Stimulated activated CD8-positive, alpha-beta memory T cell treated with anti-CD3 and anti-CD28 coated beads, Interleukin-4, amount 100 ng/mL, for 24 hours (primary cell): Measurements from ENCODE around the gene RNF115.
"Not testable (repeated sequence)": the region's sequence is repeated elsewhere in the genome, so short reads cannot be mapped to it uniquely, and the experiment has no call there.

ENCODE experiments used
- DNase-seq: peaks from one replicate; pipeline ENCODE4 v3.0.0-alpha.2; 2020; ENCODE audit warnings: low read depth

Gene RNF115

GRCh38 chr1:145827966-145828365 is 4.1 kb upstream of the RNF115 start:
- no peak for DNase-seq

GRCh38 chr1:145826030-145826429 is 2.1 kb upstream of the RNF115 start:
- no peak for DNase-seq

DNA sequence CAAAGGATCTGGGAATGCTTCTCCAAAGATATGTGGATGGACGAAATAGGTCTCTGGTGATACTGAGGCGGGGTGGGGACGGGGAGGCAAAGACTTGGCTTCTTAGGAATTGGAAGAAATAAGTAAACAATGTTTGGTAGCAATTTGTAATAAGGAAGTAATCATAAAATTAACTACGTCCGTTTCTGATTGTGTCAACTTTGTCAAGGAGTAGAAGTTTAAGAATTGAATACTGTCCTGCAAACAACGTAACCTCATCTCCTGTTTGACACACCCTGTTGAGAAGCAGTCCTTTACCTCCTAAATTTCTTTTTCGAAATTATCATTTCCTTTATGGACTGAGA is 576 bp upstream of the RNF115 start:
- DNase-seq, result no peak

DNA sequence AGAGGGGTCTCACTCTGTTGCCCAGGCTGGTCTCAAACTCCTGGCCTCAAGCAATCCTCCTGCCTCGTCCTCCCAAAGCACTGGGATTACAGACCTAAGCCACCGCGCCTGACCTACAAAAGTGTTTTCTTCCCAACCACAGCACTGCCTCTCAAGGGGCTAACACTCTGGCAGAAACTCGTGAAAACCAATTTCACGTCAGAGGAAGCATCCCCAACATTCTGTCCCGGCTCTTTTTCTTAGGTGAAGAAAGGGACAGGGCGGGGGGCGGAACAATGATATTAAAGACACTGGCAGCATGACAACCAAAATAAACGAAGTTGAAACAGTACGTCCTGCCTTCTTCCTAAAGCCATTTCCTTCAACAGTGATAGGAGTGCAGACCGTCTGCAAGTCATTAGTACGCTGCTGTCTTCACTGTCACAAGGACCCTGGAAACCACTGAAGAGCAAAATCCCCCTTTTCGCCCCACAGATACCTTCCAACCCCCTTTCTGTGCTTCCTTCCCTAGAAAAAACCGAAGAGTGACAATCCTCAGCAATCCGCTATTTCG is 1.0 kb downstream of the RNF115 start:
- not testable (repeated sequence) for DNase-seq

DNA sequence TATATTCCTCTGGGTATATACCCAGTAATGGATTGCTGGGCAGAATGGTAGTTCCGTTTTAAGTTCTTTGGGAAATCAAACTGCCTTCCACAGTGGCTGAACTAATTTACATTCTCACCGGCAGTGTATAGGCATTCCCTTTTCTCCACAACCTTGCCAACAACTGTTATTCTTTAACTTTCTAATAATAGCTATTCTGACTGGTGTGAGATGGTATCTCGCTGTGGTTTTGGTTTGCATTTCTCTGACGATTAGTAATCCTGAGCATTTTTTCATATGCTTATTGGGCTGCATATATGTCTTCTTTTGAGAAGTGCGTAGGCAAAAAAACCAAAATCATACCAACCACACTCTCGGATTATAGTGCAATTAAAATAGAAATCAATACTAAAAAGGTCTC is 5.8 kb downstream of the RNF115 start:
- not testable (repeated sequence) for DNase-seq

- not testable (repeated sequence) for DNase-seq
These were observed 10.7 kb downstream of the RNF115 start for GRCh38 chr1:145812977-145813810.

DNA sequence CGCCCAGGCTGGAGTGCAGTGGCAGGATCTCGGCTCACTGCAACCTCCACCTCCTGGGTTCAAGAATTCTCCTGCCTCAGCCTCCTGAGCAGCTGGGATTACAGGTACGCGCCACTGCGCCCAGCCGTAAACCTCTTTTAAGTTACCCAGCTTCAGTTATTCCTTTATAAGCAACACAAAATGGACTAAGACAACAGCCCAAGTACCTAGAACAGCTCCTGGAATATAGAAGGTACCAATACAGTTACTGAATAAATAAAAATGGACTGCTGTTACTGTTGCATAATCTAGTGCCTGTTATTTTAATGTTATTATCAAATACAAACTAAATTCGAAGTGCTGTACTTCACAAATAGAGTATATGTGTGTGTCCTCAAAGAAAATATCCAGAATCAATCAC is 17.1 kb downstream of the RNF115 start:
- DNase-seq, result no peak

- no peak for DNase-seq
These were observed 17.5 kb downstream of the RNF115 start for GRCh38 chr1:145806408-145806807.

- DNase-seq, result no peak
These were observed 18.8 kb downstream of the RNF115 start for GRCh38 chr1:145805057-145805456.

DNA sequence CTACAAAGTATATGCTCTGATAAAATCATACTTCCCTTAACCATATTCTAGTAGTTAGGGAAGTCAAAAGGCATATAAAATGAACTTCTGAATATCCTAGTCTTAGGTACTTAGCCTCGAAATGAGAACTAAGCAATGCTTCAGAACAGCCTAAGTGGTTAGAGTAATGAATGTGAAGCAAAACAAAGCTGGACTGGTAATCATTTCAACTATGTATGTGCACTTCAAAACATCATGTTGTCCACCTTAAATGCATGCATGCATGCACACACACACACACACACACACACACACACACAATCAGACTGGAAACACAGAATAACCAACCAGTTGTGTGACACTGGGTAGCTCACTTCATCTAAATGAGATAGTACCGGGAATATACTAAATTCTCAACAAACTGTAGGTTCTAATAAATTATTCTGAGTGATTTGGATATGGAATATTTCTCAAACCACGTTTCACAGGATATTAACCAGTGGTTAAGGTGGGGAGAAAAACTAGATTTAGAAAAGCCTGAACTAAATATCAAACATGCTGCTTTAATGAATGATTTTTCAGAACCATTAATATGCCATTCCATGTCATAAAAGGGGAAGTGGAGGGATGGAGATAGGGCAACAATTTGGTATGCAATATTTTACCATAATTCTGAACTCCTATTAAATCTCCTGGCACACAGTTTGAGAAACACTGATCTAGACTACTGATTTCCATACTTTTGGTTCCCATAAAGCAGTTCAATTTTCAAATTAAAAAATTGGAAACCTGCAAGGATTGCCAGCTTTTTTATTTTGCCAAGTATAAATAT is 19.5 kb downstream of the RNF115 start:
- DNase-seq, result no peak

DNA sequence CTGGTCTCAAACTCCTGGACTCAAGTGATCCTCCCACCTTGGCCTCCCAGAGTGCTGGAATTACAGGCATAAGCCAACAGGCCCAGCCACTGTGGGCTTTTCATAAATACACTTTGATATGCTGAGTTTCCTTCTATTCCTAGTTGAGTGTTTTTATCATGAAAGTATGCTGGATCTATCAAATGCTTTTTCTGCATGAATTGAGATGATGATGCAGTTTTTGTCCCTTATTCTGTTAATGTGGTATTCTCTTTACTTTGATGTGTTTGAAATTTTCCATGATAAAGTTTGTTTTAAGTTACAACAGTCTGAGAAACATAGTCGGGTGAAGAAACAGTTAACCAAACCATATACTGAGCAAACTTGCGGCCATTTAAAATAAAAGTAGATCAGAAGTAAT is 24.1 kb downstream of the RNF115 start:
- DNase-seq, result no peak

- no peak for DNase-seq
These were observed 27.1 kb downstream of the RNF115 start for GRCh38 chr1:145796753-145797152.

DNA sequence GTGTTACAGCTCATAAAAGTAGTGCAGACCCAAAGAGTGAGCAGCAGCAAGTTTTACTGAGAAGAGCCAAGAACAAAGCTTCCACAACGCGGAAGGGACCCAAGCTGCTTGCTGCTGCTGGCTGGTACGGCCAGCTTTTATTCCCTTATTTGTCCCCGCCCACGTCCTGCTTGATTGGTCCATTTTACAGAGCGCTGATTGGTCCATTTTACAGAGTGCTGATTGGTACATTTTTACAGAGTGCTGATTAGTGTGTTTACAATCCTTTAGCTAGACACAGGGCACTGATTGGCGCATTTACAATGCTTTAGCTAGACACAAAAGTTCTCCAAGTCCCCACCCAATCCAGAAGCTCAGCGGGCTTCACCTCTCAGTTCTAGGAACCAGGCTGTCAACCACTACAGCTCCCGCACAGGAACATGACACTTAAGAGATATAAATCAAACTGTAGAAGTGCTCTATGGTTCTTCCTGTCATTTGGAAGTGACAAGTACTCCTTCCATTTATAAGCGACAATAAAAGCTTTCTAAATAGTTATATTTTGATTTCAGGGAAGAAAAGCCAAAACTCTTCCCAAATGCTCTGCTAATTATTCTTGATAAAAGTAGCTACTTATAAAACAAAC is 28.5 kb downstream of the RNF115 start:
- DNase-seq, result no peak

DNA sequence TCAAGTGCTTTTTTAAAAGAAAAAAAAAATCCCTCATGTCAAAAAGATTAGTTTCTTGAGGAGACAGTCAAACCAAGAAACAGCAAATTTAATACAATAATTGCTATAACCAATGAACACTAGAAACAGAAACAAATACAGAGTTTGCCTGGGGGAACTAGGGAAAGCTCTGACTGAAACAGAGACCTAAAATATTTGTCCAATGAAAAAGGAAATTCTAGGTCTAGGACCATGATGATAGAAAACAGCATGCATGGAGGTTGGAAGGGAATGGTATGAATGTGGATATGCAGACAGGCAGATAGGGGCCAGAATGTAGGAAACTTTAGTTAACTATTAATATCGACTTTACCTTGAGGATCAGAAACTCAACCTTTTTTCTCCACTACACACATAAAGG is 31.4 kb downstream of the RNF115 start:
- no peak for DNase-seq

- not testable (repeated sequence) for DNase-seq
These were observed 32.0 kb downstream of the RNF115 start for GRCh38 chr1:145791860-145792259.

DNA sequence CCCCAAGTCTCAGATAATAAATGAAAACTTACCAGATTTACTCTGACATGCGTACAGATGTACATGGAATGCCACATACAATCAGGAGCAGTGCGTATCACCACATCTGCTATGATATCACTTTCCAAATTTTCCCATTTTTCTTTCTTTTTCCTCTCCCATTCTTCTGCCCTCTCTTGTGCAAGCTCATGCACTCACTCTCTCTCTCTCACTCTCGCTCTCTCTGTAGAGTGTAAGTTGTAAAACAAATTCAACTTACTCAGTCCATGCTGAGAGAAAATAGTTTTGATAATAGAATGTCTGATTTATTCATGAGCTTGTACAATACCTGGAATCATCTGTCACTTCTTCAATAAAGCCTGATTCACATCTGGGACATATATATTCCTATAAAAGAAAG is 35.3 kb downstream of the RNF115 start:
- no peak for DNase-seq

DNA sequence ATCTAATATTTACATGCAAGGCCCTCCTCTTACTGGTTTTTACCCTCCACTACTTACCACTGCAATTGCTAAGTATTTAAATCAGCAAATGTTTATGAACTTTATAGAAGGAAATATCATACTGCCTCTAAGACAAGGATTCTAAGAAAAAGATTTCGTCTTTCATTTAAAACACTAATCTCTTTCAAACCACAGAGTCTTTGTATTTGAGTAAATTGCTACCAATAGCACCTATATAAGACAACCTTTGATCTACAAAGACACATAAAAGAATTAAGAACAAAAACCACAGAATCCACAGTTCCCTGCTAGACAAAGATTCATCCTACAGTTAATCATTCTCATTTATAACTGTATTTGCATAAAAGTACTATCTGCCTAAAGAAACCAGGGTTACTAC is 37.6 kb downstream of the RNF115 start:
- DNase-seq, result no peak

DNA sequence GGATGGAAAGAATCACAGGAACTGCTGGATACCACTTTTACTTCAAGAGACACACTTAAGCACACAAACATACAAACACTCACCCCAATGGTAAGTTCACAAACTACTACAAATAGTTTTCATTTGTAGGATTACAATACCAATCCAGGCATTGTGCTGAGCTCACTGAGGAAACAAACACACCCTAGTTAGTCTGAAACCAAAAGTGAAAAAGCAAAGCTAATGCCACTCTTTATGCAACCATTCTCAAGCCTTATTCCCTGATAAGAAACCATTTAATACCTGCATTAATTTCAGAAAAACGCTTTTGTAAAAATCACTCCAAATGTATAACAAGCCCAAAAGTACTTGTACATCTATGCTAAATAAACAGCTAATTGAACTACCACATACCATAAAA is 38.3 kb downstream of the RNF115 start:
- DNase-seq, result no peak

- DNase-seq, result no peak
These were observed 39.5 kb downstream of the RNF115 start for GRCh38 chr1:145784409-145784808.

DNA sequence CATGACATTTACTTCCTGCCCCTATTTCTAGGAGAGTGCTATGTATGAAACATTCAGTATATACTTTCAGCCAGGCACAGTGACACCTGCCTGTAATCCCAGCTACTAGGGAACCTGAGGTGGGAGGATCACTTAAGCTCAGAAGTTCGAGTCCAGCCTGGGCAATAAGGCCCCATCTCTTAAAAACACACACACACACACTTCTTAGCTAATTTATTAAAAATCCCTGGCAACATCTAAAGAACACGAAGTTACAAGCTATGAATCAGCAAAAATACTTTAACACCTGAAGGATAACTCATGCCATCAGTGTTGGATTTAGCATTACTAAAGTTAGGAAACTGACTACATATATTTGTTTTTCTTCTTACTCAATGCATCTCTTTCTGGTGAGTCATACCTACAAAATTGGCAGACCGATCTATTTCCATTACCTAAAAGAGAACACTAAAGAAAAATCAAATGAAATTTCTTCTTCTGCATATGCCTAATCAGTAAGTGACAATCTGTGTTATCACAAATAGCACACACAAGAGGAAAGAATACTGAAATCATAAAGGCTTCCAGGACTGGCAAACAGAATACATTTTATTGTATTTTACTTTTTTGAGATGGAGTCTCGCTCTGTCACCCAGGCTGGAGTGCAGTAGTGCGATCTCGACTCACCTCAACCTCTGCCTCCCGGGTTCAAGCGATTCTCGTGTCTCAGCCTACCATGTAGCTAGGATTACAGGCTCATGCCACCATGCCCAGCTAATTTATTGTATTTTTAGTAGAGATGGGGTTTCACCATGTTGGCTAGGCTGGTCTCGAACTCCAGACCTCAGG is 41.4 kb downstream of the RNF115 start:
- no peak for DNase-seq

GRCh38 chr1:145778146-145778540 is 45.8 kb downstream of the RNF115 start:
- no peak for DNase-seq
